Trophoblast cell (in vitro differentiated cells and primary cell): ENCODE data around the gene AKAP13.

Experiments used
- DNase-seq, 2 donors: peaks; one replicate each; pipeline ENCODE4 v3.0.0-alpha.2; 2016
- H2AFZ ChIP-seq: 2 replicates; pipeline ENCODE4 v1.6.1; 2013; ENCODE audit warnings: low read length, moderate library complexity, mild to moderate bottlenecking; ENCODE audit not compliant: insufficient read depth, poor library complexity
- H2AK5ac ChIP-seq: 2 replicates; pipeline ENCODE4 v1.6.1; 2013; ENCODE audit warnings: mild to moderate bottlenecking, low read length
- H2BK120ac ChIP-seq: 2 replicates; pipeline ENCODE4 v1.6.1; 2013; ENCODE audit warnings: low read length, mild to moderate bottlenecking, moderate library complexity; ENCODE audit not compliant: insufficient read depth, poor library complexity
- H2BK12ac ChIP-seq: 2 replicates; pipeline ENCODE4 v1.6.1; 2013; ENCODE audit warnings: mild to moderate bottlenecking, low read length, moderate library complexity
- H2BK5ac ChIP-seq: 2 replicates; pipeline ENCODE4 v1.6.1; 2013; ENCODE audit warnings: low read length, low read depth, moderate library complexity, mild to moderate bottlenecking; ENCODE audit not compliant: poor library complexity
- H3K14ac ChIP-seq: 2 replicates; pipeline ENCODE4 v1.6.1; 2013; ENCODE audit warnings: mild to moderate bottlenecking, low read length
- H3K18ac ChIP-seq: 2 replicates; pipeline ENCODE4 v1.6.1; 2013; ENCODE audit warnings: mild to moderate bottlenecking, low read length
- H3K23ac ChIP-seq: 2 replicates; pipeline ENCODE4 v1.6.1; 2013; ENCODE audit warnings: low read length
- H3K27ac ChIP-seq: 2 replicates; pipeline ENCODE4 v1.5.1; 2013; ENCODE audit warnings: low read depth, mild to moderate bottlenecking, inconsistent platforms, low read length, moderate library complexity
- H3K27me3 ChIP-seq: 2 replicates; pipeline ENCODE4 v1.6.1; 2013; ENCODE audit warnings: inconsistent platforms, mild to moderate bottlenecking, low read length, moderate library complexity; ENCODE audit not compliant: insufficient read depth
- H3K36me3 ChIP-seq, 2 experiments: 1 replicate in 1 of 2; 2 replicates in 1 of 2; pipeline ENCODE4 v1.6.1; 2013; ENCODE audit warnings: low read length in 2 of 2, mild to moderate bottlenecking in 2 of 2, moderate library complexity in 1 of 2; ENCODE audit not compliant: insufficient read depth in 2 of 2, control insufficient read depth in 1 of 2
- H3K4ac ChIP-seq: 2 replicates; pipeline ENCODE4 v1.6.1; 2013; ENCODE audit warnings: low read depth, mild to moderate bottlenecking, low read length, moderate library complexity
- H3K4me1 ChIP-seq, 2 experiments: 1 replicate in 1 of 2; 2 replicates in 1 of 2; pipeline ENCODE4 v1.6.1; 2013; ENCODE audit warnings: low read length in 2 of 2, mild to moderate bottlenecking in 2 of 2, moderate library complexity in 1 of 2; ENCODE audit not compliant: insufficient read depth in 2 of 2, control insufficient read depth in 1 of 2
- H3K4me2 ChIP-seq: 2 replicates; pipeline ENCODE4 v1.6.1; 2013; ENCODE audit warnings: inconsistent platforms, mild to moderate bottlenecking, low read length, moderate library complexity
- H3K4me3 ChIP-seq: 2 replicates; pipeline ENCODE4 v1.5.1; 2013; ENCODE audit warnings: mild to moderate bottlenecking, low read depth, low read length, inconsistent platforms
- H3K79me1 ChIP-seq: one replicate; pipeline ENCODE4 v1.6.1; 2013; ENCODE audit warnings: low read length
- H3K79me2 ChIP-seq: 2 replicates; pipeline ENCODE4 v1.6.1; 2013; ENCODE audit warnings: low read length, mild to moderate bottlenecking; ENCODE audit not compliant: control insufficient read depth, insufficient read depth, poor library complexity
- H3K9ac ChIP-seq: 2 replicates; pipeline ENCODE4 v1.6.1; 2013; ENCODE audit warnings: mild to moderate bottlenecking, low read length
- H3K9me3 ChIP-seq: 2 replicates; pipeline ENCODE4 v1.6.1; 2013; ENCODE audit warnings: low read depth, mild to moderate bottlenecking, control low read depth, inconsistent platforms, low read length; ENCODE audit not compliant: insufficient read depth
- H4K12ac ChIP-seq: 2 replicates; pipeline ENCODE4 v1.6.1; 2013; ENCODE audit warnings: low read depth, mild to moderate bottlenecking, low read length, moderate library complexity
- H4K8ac ChIP-seq: 2 replicates; pipeline ENCODE4 v1.6.1; 2013; ENCODE audit warnings: low read depth, mild to moderate bottlenecking, low read length, moderate library complexity
- H4K91ac ChIP-seq: one replicate; pipeline ENCODE4 v1.6.1; 2013; ENCODE audit warnings: low read depth, mild to moderate bottlenecking, low read length, moderate library complexity
- WGBS: extraction: QIAGEN DNeasy Blood & Tissue Kit; methylation state at CpG from one replicate; pipeline ENCODE4 v1.1.7; 2013; ENCODE audit warnings: missing lambda C conversion rate; ENCODE audit not compliant: insufficient read length, insufficient coverage; ENCODE audit errors: extremely low coverage; 5-methylcytosine and 5-hydroxymethylcytosine counted together

The AKAP13 gene

GRCh38 chr15:85415783-85416182 lies 35.4 kb downstream of the AKAP13 start:
- H3K23ac ChIP-seq = no peak overlapping the region
- no peak overlapping the region for H3K27ac ChIP-seq
- H2AFZ ChIP-seq = no peak overlapping the region
- no peaks in the 10 kb centered on the region for H3K9me3 ChIP-seq
- no peak overlapping the region for H4K91ac ChIP-seq
- no peak overlapping the region for H2BK5ac ChIP-seq
- H3K79me2 ChIP-seq = peaks cover 5% of the 10 kb centered on the region
- no peak overlapping the region for H2BK120ac ChIP-seq
- no peak overlapping the region for H3K18ac ChIP-seq
- H4K8ac ChIP-seq = no peak overlapping the region
- no peak overlapping the region for H4K12ac ChIP-seq
- DNase-seq = no peak
- no peaks in the 10 kb centered on the region for H3K27me3 ChIP-seq
- H2AK5ac ChIP-seq = no peak overlapping the region
- H3K4me2 ChIP-seq = no peak overlapping the region
- no peak overlapping the region for H3K4ac ChIP-seq
- H3K79me1 ChIP-seq = no peaks in the 10 kb centered on the region
- WGBS = 100% methylated on average over 1 of the region's 2 CpGs
- H3K14ac ChIP-seq = no peak overlapping the region
- H3K36me3 ChIP-seq = no peaks in the 10 kb centered on the region
- no peak overlapping the region for H3K9ac ChIP-seq
- H3K4me3 ChIP-seq = no peak overlapping the region
- H2BK12ac ChIP-seq = no peak overlapping the region
- H3K4me1 ChIP-seq = peaks cover 0 to 6% of the 10 kb centered on the region in 2 experiments

GRCh38 chr15:85417276-85417675 lies 36.9 kb downstream of the AKAP13 start:
- H2BK5ac ChIP-seq = no peak overlapping the region
- no peak overlapping the region for H3K4ac ChIP-seq
- H4K91ac ChIP-seq = no peak overlapping the region
- no peak overlapping the region for H2BK12ac ChIP-seq
- no peak overlapping the region for H3K9ac ChIP-seq
- no peak overlapping the region for H2AFZ ChIP-seq
- no peak overlapping the region for H2BK120ac ChIP-seq
- H3K18ac ChIP-seq = no peak overlapping the region
- no peak overlapping the region for H3K23ac ChIP-seq
- no peaks in the 10 kb centered on the region for H3K79me1 ChIP-seq
- H4K8ac ChIP-seq = no peak overlapping the region
- H2AK5ac ChIP-seq = no peak overlapping the region
- no peak overlapping the region for H3K27ac ChIP-seq
- peaks cover 0 to 6% of the 10 kb centered on the region in 2 experiments for H3K4me1 ChIP-seq
- no peaks in the 10 kb centered on the region for H3K9me3 ChIP-seq
- H4K12ac ChIP-seq = no peak overlapping the region
- 100% methylated on average over 3 of the region's 5 CpGs for WGBS
- DNase-seq = no peak
- H3K27me3 ChIP-seq = no peaks in the 10 kb centered on the region
- H3K14ac ChIP-seq = no peak overlapping the region
- H3K36me3 ChIP-seq = no peaks in the 10 kb centered on the region
- peaks cover 5% of the 10 kb centered on the region for H3K79me2 ChIP-seq
- H3K4me2 ChIP-seq = no peak overlapping the region
- no peak overlapping the region for H3K4me3 ChIP-seq

GRCh38 chr15:85419161-85419560 lies 38.8 kb downstream of the AKAP13 start:
- Histone ChIP-seq H2AFZ (no peak overlapping the region), H3K27me3 (no peaks in the 10 kb centered on the region)

GRCh38 chr15:85421116-85421925 lies 40.9 kb downstream of the AKAP13 start:
- no peak overlapping the region for H2BK120ac ChIP-seq

More at GRCh38 chr15:85419161-85419560, 38.8 kb downstream of the AKAP13 start:
- Histone ChIP-seq H3K36me3 (no peaks in the 10 kb centered on the region), H3K23ac (no peak overlapping the region), H3K18ac (no peak overlapping the region), H3K79me1 (no peaks in the 10 kb centered on the region), H3K14ac (no peak overlapping the region), H3K4ac (no peak overlapping the region), H4K91ac (no peak overlapping the region), H2BK12ac (no peak overlapping the region), H3K79me2 (peaks cover 3% of the 10 kb centered on the region), H3K9me3 (no peaks in the 10 kb centered on the region), H4K12ac (no peak overlapping the region), H2BK120ac (no peak overlapping the region), H3K9ac (no peak overlapping the region), H3K4me1 (no peaks in the 10 kb centered on the region), H2AK5ac (no peak overlapping the region), H2BK5ac (no peak overlapping the region), H3K27ac (no peak overlapping the region), H4K8ac (no peak overlapping the region), H3K4me3 (no peak overlapping the region), H3K4me2 (no peak overlapping the region)
- WGBS = no CpG with 5 or more reads among the region's 5 CpGs
- DNase-seq = no peak

More at GRCh38 chr15:85421116-85421925, 40.9 kb downstream of the AKAP13 start:
- Histone ChIP-seq H3K4ac (no peak overlapping the region), H4K8ac (no peak overlapping the region), H3K36me3 (no peaks in the 10 kb centered on the region), H3K4me1 (no peaks in the 10 kb centered on the region), H3K4me2 (no peak overlapping the region), H4K12ac (no peak overlapping the region), H3K9ac (no peak overlapping the region), H3K27me3 (no peaks in the 10 kb centered on the region), H3K14ac (no peak overlapping the region), H3K27ac (no peak overlapping the region), H3K4me3 (no peak overlapping the region), H3K79me2 (peaks cover 3% of the 10 kb centered on the region), H3K23ac (no peak overlapping the region), H2AFZ (no peak overlapping the region), H3K9me3 (no peaks in the 10 kb centered on the region), H4K91ac (no peak overlapping the region), H2BK5ac (no peak overlapping the region), H2BK12ac (no peak overlapping the region), H3K79me1 (no peaks in the 10 kb centered on the region), H2AK5ac (no peak overlapping the region), H3K18ac (no peak overlapping the region)
- no peak for DNase-seq
- WGBS = no CpG with 5 or more reads among the region's 10 CpGs
